GM23338 (cell line): ENCODE measurements around the gene TNFRSF19.

ENCODE experiments used
- CREB1 ChIP-seq: fragments of 250-450 bp; sonication (Bioruptor Pico); IDR thresholded peaks from 2 replicates; pipeline ENCODE4 v1.5.0; 2020; ENCODE audit warnings: low read depth, mild to moderate bottlenecking, moderate library complexity
- CTCF ChIP-seq, 2 experiments: fragments of 200-600 bp in 1 of 2; sonication (generic) in 1 of 2; conservative IDR thresholded peaks; 2 replicates each; pipeline versions ENCODE4 v1.5.1 to v1.6.1; 2016 to 2017; ENCODE audit warnings: antibody characterized with exemption in 2 of 2, low read depth in 2 of 2, mild to moderate bottlenecking in 2 of 2, moderate library complexity in 1 of 2
- JUNB ChIP-seq: IDR thresholded peaks from one replicate; pipeline ENCODE4 v1.6.1; 2016; ENCODE audit warnings: antibody characterized with exemption; ENCODE audit not compliant: unreplicated experiment
- POLR2AphosphoS5 ChIP-seq: IDR thresholded peaks from 2 replicates; pipeline ENCODE4 v1.6.1; 2016; ENCODE audit warnings: antibody characterized with exemption, low read depth
- TF ChIP-seq, protein P1 (sequence below): IDR thresholded peaks from one replicate; pipeline ENCODE4 v1.6.1; 2018; ENCODE audit warnings: antibody characterized with exemption; ENCODE audit not compliant: unreplicated experiment

DNA sequence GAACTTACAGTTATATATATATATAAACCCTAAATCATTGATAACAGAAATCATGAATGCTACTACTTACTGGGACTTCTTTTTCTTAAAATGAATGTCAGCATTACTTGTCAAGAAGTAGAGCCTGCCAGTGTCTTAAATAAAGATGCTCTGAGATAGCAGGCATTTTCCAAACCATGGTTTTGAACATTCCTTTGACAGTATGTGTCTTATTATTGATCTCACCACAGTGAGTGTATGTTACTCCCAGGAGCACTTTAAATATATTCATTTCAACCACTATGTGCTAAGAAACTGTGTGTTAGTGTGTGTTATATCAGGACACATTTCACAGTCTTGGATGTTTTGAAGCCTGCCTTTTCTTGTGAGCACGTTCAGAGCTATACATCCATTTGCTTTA lies 28.2 kb downstream of the TNFRSF19 start:
- no peak for TF ChIP-seq POLR2AphosphoS5
- no peak for TF ChIP-seq CTCF (conservative IDR thresholded peaks at IDR 0.05; ENCODE audit: low read depth in 2 of 2)
- no peak for TF ChIP-seq JUNB
- no peak for TF ChIP-seq CREB1
- TF ChIP-seq, protein P1, sequence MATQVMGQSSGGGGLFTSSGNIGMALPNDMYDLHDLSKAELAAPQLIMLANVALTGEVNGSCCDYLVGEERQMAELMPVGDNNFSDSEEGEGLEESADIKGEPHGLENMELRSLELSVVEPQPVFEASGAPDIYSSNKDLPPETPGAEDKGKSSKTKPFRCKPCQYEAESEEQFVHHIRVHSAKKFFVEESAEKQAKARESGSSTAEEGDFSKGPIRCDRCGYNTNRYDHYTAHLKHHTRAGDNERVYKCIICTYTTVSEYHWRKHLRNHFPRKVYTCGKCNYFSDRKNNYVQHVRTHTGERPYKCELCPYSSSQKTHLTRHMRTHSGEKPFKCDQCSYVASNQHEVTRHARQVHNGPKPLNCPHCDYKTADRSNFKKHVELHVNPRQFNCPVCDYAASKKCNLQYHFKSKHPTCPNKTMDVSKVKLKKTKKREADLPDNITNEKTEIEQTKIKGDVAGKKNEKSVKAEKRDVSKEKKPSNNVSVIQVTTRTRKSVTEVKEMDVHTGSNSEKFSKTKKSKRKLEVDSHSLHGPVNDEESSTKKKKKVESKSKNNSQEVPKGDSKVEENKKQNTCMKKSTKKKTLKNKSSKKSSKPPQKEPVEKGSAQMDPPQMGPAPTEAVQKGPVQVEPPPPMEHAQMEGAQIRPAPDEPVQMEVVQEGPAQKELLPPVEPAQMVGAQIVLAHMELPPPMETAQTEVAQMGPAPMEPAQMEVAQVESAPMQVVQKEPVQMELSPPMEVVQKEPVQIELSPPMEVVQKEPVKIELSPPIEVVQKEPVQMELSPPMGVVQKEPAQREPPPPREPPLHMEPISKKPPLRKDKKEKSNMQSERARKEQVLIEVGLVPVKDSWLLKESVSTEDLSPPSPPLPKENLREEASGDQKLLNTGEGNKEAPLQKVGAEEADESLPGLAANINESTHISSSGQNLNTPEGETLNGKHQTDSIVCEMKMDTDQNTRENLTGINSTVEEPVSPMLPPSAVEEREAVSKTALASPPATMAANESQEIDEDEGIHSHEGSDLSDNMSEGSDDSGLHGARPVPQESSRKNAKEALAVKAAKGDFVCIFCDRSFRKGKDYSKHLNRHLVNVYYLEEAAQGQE: no peak
